Esophagus (tissue), 2 donors: Measurements from ENCODE around the gene THRAP3. TPM values are rescaled to one million over a fixed set of nuclear protein-coding genes. Genes with fewer than 3 reads are reported as not detected.
"Not testable (repeated sequence)": the region's sequence is repeated elsewhere in the genome, so short reads cannot be mapped to it uniquely, and the experiment has no call there.

Experiments used
- H3K27ac ChIP-seq, 2 donors: one replicate each; pipeline ENCODE4 v1.5.1; 2013; ENCODE audit warnings: low read depth in 2 of 2, mild to moderate bottlenecking in 2 of 2, inconsistent platforms in 1 of 2, low read length in 1 of 2, moderate library complexity in 1 of 2
- H3K27me3 ChIP-seq, 2 donors: one replicate each; pipeline ENCODE4 v1.6.1; 2013; ENCODE audit warnings: low read length in 2 of 2, control low read depth in 1 of 2, mild to moderate bottlenecking in 1 of 2; ENCODE audit not compliant: insufficient read depth in 2 of 2, control insufficient read depth in 1 of 2
- H3K36me3 ChIP-seq, 2 donors: one replicate each; pipeline ENCODE4 v1.6.1; 2013; ENCODE audit warnings: low read length in 1 of 2; ENCODE audit not compliant: control insufficient read depth in 2 of 2, insufficient read depth in 2 of 2
- H3K4me1 ChIP-seq, 2 donors: one replicate each; pipeline ENCODE4 v1.6.1; 2013; ENCODE audit warnings: low read length in 1 of 2; ENCODE audit not compliant: control insufficient read depth in 2 of 2, insufficient read depth in 2 of 2
- H3K4me3 ChIP-seq, 2 donors: one replicate each; pipeline ENCODE4 v1.5.1; 2013; ENCODE audit warnings: low read length in 2 of 2, mild to moderate bottlenecking in 2 of 2, low read depth in 1 of 2, moderate library complexity in 1 of 2
- H3K9me3 ChIP-seq, 2 donors: one replicate each; pipeline ENCODE4 v1.6.1; 2013; ENCODE audit warnings: mild to moderate bottlenecking in 2 of 2, low read depth in 1 of 2, low read length in 1 of 2, moderate library complexity in 1 of 2; ENCODE audit not compliant: control insufficient read depth in 2 of 2, insufficient read depth in 1 of 2
- WGBS, 2 donors: extraction: QIAGEN DNeasy Blood & Tissue Kit; methylation state at CpG; one replicate each; pipeline ENCODE4 v1.1.7; 2013; 5-methylcytosine and 5-hydroxymethylcytosine counted together
- polyA plus RNA-seq, 2 donors: library from polyadenylated mRNA; stranded (reverse); fragments of 200-250 nt; gene quantifications; one replicate each; pipeline ENCODE4 v1.2.3, GENCODE V29; 2013
- donor health status: healthy with polysubstance abuse.
- donor health status: Bipolar disorder and iron deficiency.

The THRAP3 gene
- polyA plus RNA-seq, 2 donors = 19.5 to 30.8 TPM

DNA sequence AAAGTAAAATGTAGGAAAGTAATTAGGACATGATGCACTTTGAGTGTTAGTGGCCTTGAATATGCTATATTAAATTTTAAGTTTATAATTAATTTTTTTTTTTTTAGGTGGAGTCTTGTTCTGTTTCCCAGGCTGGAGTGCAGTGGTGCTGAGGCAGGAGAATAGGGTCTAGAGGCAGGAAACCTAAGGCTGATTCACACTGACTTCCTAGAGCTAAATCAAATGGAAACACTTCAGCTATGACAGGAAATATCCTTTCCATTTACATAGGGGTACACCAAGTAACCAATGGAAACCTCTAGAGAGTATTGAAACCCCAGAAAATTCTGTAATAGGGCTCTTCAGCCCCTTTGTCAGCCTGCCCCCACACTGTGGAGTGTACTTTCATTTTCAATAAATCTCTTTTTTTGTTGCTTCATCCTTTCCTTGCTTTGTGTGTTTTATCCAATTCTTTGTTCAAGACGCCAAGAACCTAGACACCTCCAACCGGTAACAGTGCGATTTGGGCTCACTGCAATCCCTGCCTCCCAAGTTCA, 17.9 kb upstream of the THRAP3 start:
- Histone ChIP-seq H3K4me3 (no peak overlapping the region), H3K27me3 (no peaks in the 10 kb centered on the region), H3K4me1 (no peaks in the 10 kb centered on the region), H3K27ac (no peak overlapping the region), H3K36me3 (no peaks in the 10 kb centered on the region), H3K9me3 (no peaks in the 10 kb centered on the region)
- 76 to 90% methylated on average over 3 of the region's 3 CpGs for WGBS, 2 donors

- Histone ChIP-seq H3K27ac (no peak overlapping the region), H3K4me3 (no peak overlapping the region), H3K27me3 (no peaks in the 10 kb centered on the region), H3K4me1 (peaks cover 0 to 2% of the 10 kb centered on the region in 2 donors), H3K36me3 (no peaks in the 10 kb centered on the region), H3K9me3 (no peaks in the 10 kb centered on the region)
- WGBS, 2 donors = 27 to 28% methylated on average over 6 of the region's 6 CpGs
Observed at GRCh38 chr1:36207339-36207738, 16.9 kb upstream of the THRAP3 start.

GRCh38 chr1:36208978-36209703, 15.1 kb upstream of the THRAP3 start:
- Histone ChIP-seq H3K27me3 (no peaks in the 10 kb centered on the region), H3K27ac (no peak overlapping the region), H3K4me1 (peaks cover 0 to 2% of the 10 kb centered on the region in 2 donors), H3K36me3 (no peaks in the 10 kb centered on the region), H3K9me3 (no peaks in the 10 kb centered on the region), H3K4me3 (no peak overlapping the region)
- WGBS, 2 donors = 72 to 80% methylated on average over 6 of the region's 6 CpGs

- no peaks in the 10 kb centered on the region for H3K27me3 ChIP-seq
- no peaks in the 10 kb centered on the region for H3K36me3 ChIP-seq
- peak overlapping the region in 1 of 2 donors; percentile 80 for H3K27ac ChIP-seq
- H3K4me3 ChIP-seq = no peak overlapping the region
- no peaks in the 10 kb centered on the region for H3K9me3 ChIP-seq
- WGBS, 2 donors = 95 to 96% methylated on average over 3 of the region's 3 CpGs
- peaks cover 0 to 2% of the 10 kb centered on the region in 2 donors for H3K4me1 ChIP-seq
Observed at GRCh38 chr1:36211307-36211706, 12.9 kb upstream of the THRAP3 start.

- H3K4me3 ChIP-seq = no peak overlapping the region
- H3K9me3 ChIP-seq = no peaks in the 10 kb centered on the region
- no peaks in the 10 kb centered on the region for H3K36me3 ChIP-seq
- 63 to 66% methylated on average over 2 of the region's 2 CpGs for WGBS, 2 donors
- peaks cover 0 to 2% of the 10 kb centered on the region in 2 donors for H3K4me1 ChIP-seq
- H3K27ac ChIP-seq = peak overlapping the region in 1 of 2 donors; percentile 80
- H3K27me3 ChIP-seq = no peaks in the 10 kb centered on the region
Observed at GRCh38 chr1:36211841-36212240, 12.4 kb upstream of the THRAP3 start.

GRCh38 chr1:36212782-36213181, 11.5 kb upstream of the THRAP3 start:
- peaks cover 0 to 2% of the 10 kb centered on the region in 2 donors for H3K4me1 ChIP-seq
- WGBS, 2 donors = 71 to 79% methylated on average over 2 of the region's 2 CpGs

GRCh38 chr1:36217670-36218069, 6.6 kb upstream of the THRAP3 start:
- H3K27me3 ChIP-seq = no peaks in the 10 kb centered on the region
- WGBS, 2 donors = 49 to 50% methylated on average over 2 of the region's 2 CpGs
- no peaks in the 10 kb centered on the region for H3K4me1 ChIP-seq
- H3K4me3 ChIP-seq = no peak overlapping the region
- no peaks in the 10 kb centered on the region for H3K9me3 ChIP-seq
- no peaks in the 10 kb centered on the region for H3K36me3 ChIP-seq
- H3K27ac ChIP-seq = no peak overlapping the region

More at GRCh38 chr1:36212782-36213181, 11.5 kb upstream of the THRAP3 start:
- no peak overlapping the region for H3K4me3 ChIP-seq
- H3K36me3 ChIP-seq = no peaks in the 10 kb centered on the region
- peak overlapping the region in 1 of 2 donors; percentile 8 for H3K27ac ChIP-seq
- no peaks in the 10 kb centered on the region for H3K27me3 ChIP-seq
- H3K9me3 ChIP-seq = no peaks in the 10 kb centered on the region

DNA sequence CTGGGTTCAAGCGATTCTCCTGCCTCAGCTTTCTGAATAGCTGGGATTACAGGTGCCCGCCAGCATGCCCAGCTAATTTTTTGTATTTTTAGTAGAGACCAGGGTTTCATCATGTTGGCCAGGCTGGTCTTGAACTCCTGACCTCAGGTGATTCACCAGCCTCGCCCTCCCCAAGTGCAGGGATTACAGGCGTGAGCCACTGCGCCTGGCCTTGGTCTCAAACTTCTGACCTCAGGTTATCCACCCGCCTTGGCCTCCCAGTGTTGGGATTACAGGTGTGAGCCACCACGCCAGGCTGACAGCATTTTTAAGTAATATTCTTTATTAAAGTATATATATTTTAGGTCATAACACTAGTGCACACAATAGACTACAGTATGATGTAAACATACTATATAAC, 2.3 kb upstream of the THRAP3 start:
- H3K4me3 ChIP-seq, H3K4me1 ChIP-seq, H3K27ac ChIP-seq, H3K9me3 ChIP-seq, H3K36me3 ChIP-seq, H3K27me3 ChIP-seq: not testable (repeated sequence)
- WGBS, 2 donors = 84 to 86% methylated on average over 7 of the region's 7 CpGs

- WGBS, 2 donors = 82 to 84% methylated on average over 33 of the region's 33 CpGs
- no peaks in the 10 kb centered on the region for H3K9me3 ChIP-seq
- H3K27ac ChIP-seq = peak overlapping the region; percentile 94 to 98
- no peaks in the 10 kb centered on the region for H3K27me3 ChIP-seq
- no peaks in the 10 kb centered on the region for H3K4me1 ChIP-seq
- H3K36me3 ChIP-seq = peaks cover 0 to 4% of the 10 kb centered on the region in 2 donors
- peak overlapping the region in 1 of 2 donors; percentile 62 for H3K4me3 ChIP-seq
Observed at GRCh38 chr1:36222481-36223380, 1.5 kb upstream of the THRAP3 start.
